ENCODE results near the gene GMDS.

GMDS gene

GRCh38 chr6:2245103-2245876 lies at the start of gene GMDS:
TSS of gene GMDS (minus strand) at chr6:2245605.
- DNase-seq (ENCODE audit: low read depth in 2 of 2) = peak; percentile 46 to 72

- no peak for DNase-seq (ENCODE audit: low read depth in 2 of 2)
Measured at GRCh38 chr6:2285510-2285909, 40.1 kb upstream of the GMDS start.

GRCh38 chr6:2275892-2276242 lies 30.5 kb upstream of the GMDS start:
- DNase-seq (ENCODE audit: low read depth in 2 of 2) = no peak

GRCh38 chr6:2274981-2275891 lies 29.8 kb upstream of the GMDS start:
- DNase-seq (ENCODE audit: low read depth in 2 of 2) = no peak

GRCh38 chr6:2272696-2273095 lies 27.3 kb upstream of the GMDS start:
- no peak for DNase-seq (ENCODE audit: low read depth in 2 of 2)

- no peak for DNase-seq (ENCODE audit: low read depth in 2 of 2)
Measured at GRCh38 chr6:2270054-2270453, 24.6 kb upstream of the GMDS start.

- no peak for DNase-seq (ENCODE audit: low read depth in 2 of 2)
Measured at GRCh38 chr6:2266841-2267240, 21.4 kb upstream of the GMDS start.

- DNase-seq (ENCODE audit: low read depth in 2 of 2) = no peak
Measured at GRCh38 chr6:2266031-2266795, 20.8 kb upstream of the GMDS start.

GRCh38 chr6:2264932-2265331 lies 19.5 kb upstream of the GMDS start:
- DNase-seq (ENCODE audit: low read depth in 2 of 2) = no peak

GRCh38 chr6:2263896-2264295 lies 18.5 kb upstream of the GMDS start:
- DNase-seq (ENCODE audit: low read depth in 2 of 2) = no peak

- DNase-seq (ENCODE audit: low read depth in 2 of 2) = no peak
Measured at GRCh38 chr6:2259574-2259973, 14.2 kb upstream of the GMDS start.

GRCh38 chr6:2259002-2259494 lies 13.6 kb upstream of the GMDS start:
- DNase-seq (ENCODE audit: low read depth in 2 of 2) = no peak

GRCh38 chr6:2258112-2258511 lies 12.7 kb upstream of the GMDS start:
- DNase-seq (ENCODE audit: low read depth in 2 of 2) = no peak

GRCh38 chr6:2257363-2257762 lies 12.0 kb upstream of the GMDS start:
- no peak for DNase-seq (ENCODE audit: low read depth in 2 of 2)

GRCh38 chr6:2254747-2255146 lies 9.3 kb upstream of the GMDS start:
- no peak for DNase-seq (ENCODE audit: low read depth in 2 of 2)

GRCh38 chr6:2249126-2249525 lies 3.7 kb upstream of the GMDS start:
- no peak for DNase-seq (ENCODE audit: low read depth in 2 of 2)

GRCh38 chr6:2247664-2248063 lies 2.3 kb upstream of the GMDS start:
- DNase-seq (ENCODE audit: low read depth in 2 of 2) = no peak

GRCh38 chr6:2245877-2246863 lies 765 bp upstream of the GMDS start:
- DNase-seq (ENCODE audit: low read depth in 2 of 2) = peak; percentile 13 to 19

- DNase-seq (ENCODE audit: low read depth in 2 of 2) = no peak
Measured at GRCh38 chr6:2244261-2245102, 923 bp downstream of the GMDS start.

GRCh38 chr6:2242311-2242710 lies 3.1 kb downstream of the GMDS start:
- no peak for DNase-seq (ENCODE audit: low read depth in 2 of 2)
